ENCODE results near the gene GNB4. TPM values are rescaled to one million over a fixed set of nuclear protein-coding genes. Genes with fewer than 3 reads are reported as not detected.

Gene GNB4
- total and polyA plus RNA-seq, 9 of the 15 experiments (the other 6 are each of a cell fraction or from before 2014, with no cell fraction given) = 6.8 to 36.7 (median 21.4) TPM

DNA sequence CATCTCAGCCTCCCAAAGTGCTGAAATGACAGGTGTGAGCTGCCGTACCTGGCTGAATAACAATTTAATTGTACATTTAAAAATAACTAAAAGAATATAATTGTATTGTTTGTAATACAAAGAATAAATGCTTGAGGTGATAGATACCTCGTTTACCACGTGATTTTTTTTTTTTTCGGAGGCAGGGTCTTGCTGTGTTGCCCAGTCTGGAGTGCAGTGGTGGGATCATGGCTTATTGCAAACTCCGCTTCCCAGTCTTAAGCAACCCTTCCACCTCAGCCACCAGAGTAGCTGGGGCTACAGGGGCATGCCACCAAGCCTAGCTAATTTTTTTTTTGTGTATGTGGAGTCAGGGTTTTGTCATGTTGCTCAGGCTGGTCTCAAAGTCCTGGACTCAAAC is 87.9 kb downstream of the GNB4 start:
- in situ Hi-C loops (cut with MboI) = no loop called here
- Histone ChIP-seq H3K9me1 (ENCODE audit: control insufficient read depth, insufficient read depth, low read length) (no peaks in the 10 kb centered on the region), H3K79me2 (ENCODE audit: control insufficient read depth, insufficient read depth, low read length) (no peaks in the 10 kb centered on the region), H3K4me2 (ENCODE audit: insufficient read depth, low read length) (no peak overlapping the region), H3K4me3 (no peak overlapping the region), H4K20me1 (replicated peaks; ENCODE audit: control insufficient read depth, insufficient read depth, low read length) (no peaks in the 10 kb centered on the region), H2AFZ (ENCODE audit: low read depth, low read length) (no peak overlapping the region), H3K9ac (ENCODE audit: insufficient read depth in 1 of 2, low read depth in 2 of 2, low read length in 2 of 2) (no peak overlapping the region), H3K9me3 (replicated peaks; ENCODE audit: control insufficient read depth, insufficient read depth, low read depth, low read length) (no peaks in the 10 kb centered on the region), H3K27me3 (ENCODE audit: control insufficient read depth in 2 of 2, insufficient read depth in 2 of 2, low read length in 2 of 2) (no peaks in the 10 kb centered on the region), H3K27ac (ENCODE audit: extremely low read depth, low read depth, low read length) (no peak overlapping the region), H3K36me3 (ENCODE audit: control insufficient read depth, insufficient read depth, low read length) (peaks cover 81% of the 10 kb centered on the region), H3K4me1 (replicated peaks in 1 of 2; ENCODE audit: control insufficient read depth in 2 of 2, insufficient read depth in 2 of 2, low read length in 2 of 2) (no peaks in the 10 kb centered on the region)
- CTCF ChIA-PET (ENCODE audit: low intra/inter-chr PET ratio) = no interaction called here
- BruUV-seq (replicated peaks) = no TSS peak
- intact Hi-C loops (cut with micrococcal nuclease) = no loop called here
- DNase-seq (ENCODE audit: extremely low read depth in 1 of 4, low spot score in 3 of 4) = no peak
- no peak for FAIRE-seq
- TF ChIP-seq ZNF133 (CRISPR knock-in tag; IDR thresholded peaks at IDR 0.05) (no peak), RBM25 (IDR thresholded peaks at IDR 0.05; ENCODE audit: low read depth, low read length, severe bottlenecking) (peak; percentile 58), ZNF431 (CRISPR knock-in tag; IDR thresholded peaks at IDR 0.05) (no peak), HOXB6 (CRISPR knock-in tag; IDR thresholded peaks at IDR 0.05; ENCODE audit: borderline replicate concordance) (no peak), ZNF121 (CRISPR knock-in tag; conservative IDR thresholded peaks at IDR 0.05) (peak; percentile 96), DMBX1 (CRISPR knock-in tag; IDR thresholded peaks at IDR 0.05; ENCODE audit: borderline replicate concordance) (no peak), SIX5 (IDR thresholded peaks at IDR 0.05; ENCODE audit: borderline replicate concordance in 1 of 2, insufficient read depth in 1 of 2, low read depth in 1 of 2, low read length in 2 of 2) (no peak), CCAR2 (IDR thresholded peaks at IDR 0.05; ENCODE audit: low read depth, low read length) (no peak)
- TF ChIP-seq, protein P1, sequence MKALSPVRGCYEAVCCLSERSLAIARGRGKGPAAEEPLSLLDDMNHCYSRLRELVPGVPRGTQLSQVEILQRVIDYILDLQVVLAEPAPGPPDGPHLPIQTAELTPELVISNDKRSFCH (CRISPR knock-in tag; IDR thresholded peaks at IDR 0.05) = no peak
- TF ChIP-seq, protein P1 (tag; IDR thresholded peaks at IDR 0.05) = no peak
- ATAC-seq = no peak
- 92% methylated on average over 5 of the region's 5 CpGs for WGBS (ENCODE audit: insufficient coverage, low coverage, missing lambda C conversion rate)
- POLR2A ChIA-PET = interaction anchor here (1.2 to 1.9 kb wide), 2 partner anchors 11 to 343 kb away, joined by 3 to 7 read pairs; no protein-coding TSS in a partner anchor

Data from K562 (cell line).